Gastroesophageal sphincter (tissue), 3 donors: ENCODE measurements around the gene FZD2.

Source experiments
- CTCF ChIP-seq, 4 experiments: fragments of 200-600 bp in 2 of 4; fragments of 450-650 bp in 2 of 4; sonication (generic) in 1 of 4; IDR thresholded peaks; one replicate each; pipeline ENCODE4 v1.5.1; 2017 to 2019; ENCODE audit warnings: antibody characterized with exemption in 4 of 4, mild to moderate bottlenecking in 2 of 4, moderate library complexity in 2 of 4
- EP300 ChIP-seq: sonication (generic); formaldehyde crosslinking; IDR thresholded peaks from one replicate; pipeline ENCODE4 v1.6.1; 2017; ENCODE audit warnings: antibody characterized with exemption, mild to moderate bottlenecking
- POLR2A ChIP-seq, 2 donors: fragments of 450-650 bp; IDR thresholded peaks; one replicate each; pipeline ENCODE4 v1.6.1; 2017; ENCODE audit warnings: antibody characterized with exemption in 2 of 2, mild to moderate bottlenecking in 2 of 2, moderate library complexity in 1 of 2
- POLR2AphosphoS5 ChIP-seq: sonication (generic); formaldehyde crosslinking; IDR thresholded peaks from one replicate; pipeline ENCODE4 v1.6.1; 2017; ENCODE audit warnings: antibody characterized with exemption

- TF ChIP-seq POLR2AphosphoS5: no peak
- no peak for TF ChIP-seq POLR2A (IDR thresholded peaks at IDR 0.05)
- no peak for TF ChIP-seq CTCF (IDR thresholded peaks at IDR 0.05)
- TF ChIP-seq EP300: no peak
Observed at GRCh38 chr17:44601539-44601938, 44.3 kb downstream of the FZD2 start.
